Heart left ventricle (tissue), 16 donors: ENCODE results near the gene ZFP91. TPM values are rescaled to one million over a fixed set of nuclear protein-coding genes. Genes with fewer than 3 reads are reported as not detected.

Experiments used
- ATAC-seq, 4 donors: fragments of 200-7000 bp; cut with Tn5 transposase; one replicate each; pipeline ENCODE4 v1.9.1; 2020 to 2022; ENCODE audit warnings: moderate library complexity in 4 of 4, mild to moderate bottlenecking in 3 of 4, moderate number of reproducible peaks in 1 of 4
- DNase-seq, 5 donors: peaks; one replicate each; pipeline ENCODE4 v3.0.0-alpha.2; 2020
- H3K27ac ChIP-seq, 12 donors: fragments of 200-600 bp; sonication (generic) in 4 of 12; one replicate each; pipeline versions ENCODE4 v1.5.0 to v1.8.0; 2016 to 2022; ENCODE audit warnings: mild to moderate bottlenecking in 2 of 12
- H3K27me3 ChIP-seq, 9 donors: fragments of 200-600 bp; sonication (generic) in 2 of 9; one replicate each; pipeline versions ENCODE4 v1.5.1 to v1.8.0; 2016 to 2022; ENCODE audit warnings: mild to moderate bottlenecking in 3 of 9
- H3K36me3 ChIP-seq, 9 donors: fragments of 200-600 bp; sonication (generic) in 2 of 9; one replicate each; pipeline versions ENCODE4 v1.5.0 to v1.8.0; 2018 to 2022; ENCODE audit warnings: mild to moderate bottlenecking in 2 of 9
- H3K4me1 ChIP-seq, 12 donors: fragments of 200-600 bp; sonication (generic) in 4 of 12; one replicate each; pipeline versions ENCODE4 v1.5.0 to v1.8.0; 2016 to 2022; ENCODE audit warnings: mild to moderate bottlenecking in 3 of 12
- H3K4me3 ChIP-seq, 12 donors: fragments of 200-600 bp; sonication (generic) in 4 of 12; one replicate each; pipeline versions ENCODE4 v1.5.0 to v1.8.0; 2017 to 2022; ENCODE audit warnings: mild to moderate bottlenecking in 9 of 12, moderate library complexity in 4 of 12
- H3K9me3 ChIP-seq, 12 donors: fragments of 200-600 bp; sonication (generic) in 4 of 12; one replicate each; pipeline versions ENCODE4 v1.5.0 to v1.8.0; 2016 to 2022; ENCODE audit warnings: mild to moderate bottlenecking in 1 of 12
- CTCF ChIP-seq, 12 donors: fragments of 200-600 bp; sonication (generic) in 4 of 12; IDR thresholded peaks; one replicate each; pipeline versions ENCODE4 v1.5.0 to v1.8.0; 2018 to 2022; ENCODE audit warnings: antibody characterized with exemption in 12 of 12, mild to moderate bottlenecking in 5 of 12
- POLR2A ChIP-seq, 2 donors: fragments of 450-650 bp; IDR thresholded peaks; one replicate each; pipeline ENCODE4 v1.6.1; 2017; ENCODE audit warnings: antibody characterized with exemption in 2 of 2, mild to moderate bottlenecking in 2 of 2, moderate library complexity in 2 of 2
- WGBS, 4 donors: extraction: QIAGEN DNeasy Blood & Tissue Kit in 2 of 4; methylation state at CpG; one replicate each; pipeline versions ENCODE4 v1.1.5 to v1.1.7; 2013 to 2018; 5-methylcytosine and 5-hydroxymethylcytosine counted together
- intact Hi-C, 10 donors: fragments of 100-400 bp; cut with DNase I; formaldehyde crosslinking; loops; one replicate each; pipeline versions ENCODE4 v1.11.1 to v1.14.2; 2022
- polyA plus RNA-seq, 2 donors: library from polyadenylated mRNA; stranded (reverse); fragments of 200-250 nt; gene quantifications; one replicate each; pipeline ENCODE4 v1.2.3, GENCODE V29; 2013
- total RNA-seq, 9 donors: library from RNA; depleted of rRNA in 2 of 9; stranded (reverse); fragments of >200 nt in 2 of 9; fragmentation: NEBNext Ultra II Directional in 3 of 9; extraction: Animal tissue kit (Norgen Biotek cat#: 25700) in 3 of 9; gene quantifications; one replicate each; pipeline versions ENCODE4 v1.1.0 to v1.2.4, GENCODE V29; 2016 to 2023
- donor health status: ischemic (EF 13 %, LVEDD 7.1; RV severe dilation, severe dysfunction).
- donor health status: healthy with polysubstance abuse.
- donor health status: DM: no; HTN: yes; CAD: no.
- donor health status: DM: no; HTN: no; CAD: no.
- donor health status: ischemic (EF 25% LVEDD 6.9; RV normal size, moderate dysfunction).
- donor health status: ischemic (EF 25% LVEDD 5.7; RV mildly dilated, moderate dysfunction).
- donor health status: healthy.
- donor health status: DM: yes; HTN: yes; CAD: no.
- donor health status: ischemic (EF 35%, LVEDD 5.7; RV mildly dilated, moderate dysfunction).
- donor health status: nonischemic (EF 11% LVEDD 7.7; RV severe dilation, severe dysfunction).
- donor health status: DM: yes; HTN: yes; CAD: no.
- donor health status: PGD.
- donor health status: ischemic (EF 29% LVEDD 5.4; RV normal size, mild dysfunction).
- donor health status: nonischemic (EF 23%, LVEDD 6.1; RV moderate dilation, normal function).

ZFP91 gene
- total and polyA plus RNA-seq, 11 donors, result 11.2 to 67.0 (median 60.6) TPM

GRCh38 chr11:58592760-58593472, 14.1 kb downstream of the ZFP91 start:
- ATAC-seq, result peak in 3 of 4 donors; percentile 34 to 47 (median 36)
- peaks cover 0 to 28% (median 5%) of the 10 kb centered on the region in 9 donors for H3K36me3 ChIP-seq
- no peak overlapping the region for H3K4me3 ChIP-seq
- H3K4me1 ChIP-seq, result peaks cover 0 to 33% (median 24%) of the 10 kb centered on the region in 12 donors
- 75 to 84% (median 75%) methylated on average over 5 of the region's 5 CpGs for WGBS, 4 donors
- H3K27me3 ChIP-seq, result no peaks in the 10 kb centered on the region
- no peak for DNase-seq
- intact Hi-C loops, result no loop called here
- TF ChIP-seq CTCF (IDR thresholded peaks at IDR 0.05) (no peak), POLR2A (IDR thresholded peaks at IDR 0.05) (no peak)
- no peak overlapping the region for H3K27ac ChIP-seq
- H3K9me3 ChIP-seq, result no peaks in the 10 kb centered on the region

- peaks cover 0 to 28% (median 0%) of the 10 kb centered on the region in 9 donors for H3K36me3 ChIP-seq
- TF ChIP-seq CTCF (IDR thresholded peaks at IDR 0.05) (no peak), POLR2A (IDR thresholded peaks at IDR 0.05) (no peak)
- H3K27ac ChIP-seq, result no peak overlapping the region
- no peaks in the 10 kb centered on the region for H3K27me3 ChIP-seq
- WGBS, 4 donors, result 73 to 78% (median 77%) methylated on average over 4 of the region's 4 CpGs
- DNase-seq (no peak), ATAC-seq (no peak)
- peaks cover 0 to 35% (median 21%) of the 10 kb centered on the region in 12 donors for H3K4me1 ChIP-seq
- no peak overlapping the region for H3K4me3 ChIP-seq
- intact Hi-C loops, result no loop called here
- no peaks in the 10 kb centered on the region for H3K9me3 ChIP-seq
These were observed 16.0 kb downstream of the ZFP91 start for GRCh38 chr11:58594826-58595225.

DNA sequence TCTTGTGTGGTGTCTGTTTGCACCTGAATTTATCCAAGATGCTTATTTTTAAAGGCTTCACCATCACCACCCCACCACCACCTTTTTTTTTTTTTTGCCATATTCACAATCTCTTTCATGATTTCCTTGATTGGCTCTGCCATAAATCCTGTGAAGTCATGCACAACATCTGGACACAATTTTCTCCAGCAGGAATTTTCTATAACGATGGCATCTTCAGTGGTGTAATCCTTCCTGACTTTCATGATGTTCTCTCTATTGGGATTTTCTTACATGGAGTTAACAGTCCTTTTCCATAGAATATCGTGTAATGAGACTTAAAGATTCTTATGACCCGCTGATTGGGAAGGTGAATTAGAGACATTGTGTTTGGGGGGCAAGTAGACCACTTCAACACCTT, 17.8 kb downstream of the ZFP91 start:
- Histone ChIP-seq H3K4me3 (no peak overlapping the region), H3K4me1 (peaks cover 0 to 47% (median 28%) of the 10 kb centered on the region in 12 donors), H3K9me3 (no peaks in the 10 kb centered on the region), H3K27me3 (no peaks in the 10 kb centered on the region), H3K27ac (no peak overlapping the region), H3K36me3 (peaks cover 0 to 28% (median 0%) of the 10 kb centered on the region in 9 donors)
- 86 to 95% (median 89%) methylated on average over 3 of the region's 3 CpGs for WGBS, 4 donors
- TF ChIP-seq CTCF (IDR thresholded peaks at IDR 0.05), result no peak
- TF ChIP-seq POLR2A (IDR thresholded peaks at IDR 0.05), result no peak
- no peak for ATAC-seq
- no peak for DNase-seq
- intact Hi-C loops, result no loop called here

DNA sequence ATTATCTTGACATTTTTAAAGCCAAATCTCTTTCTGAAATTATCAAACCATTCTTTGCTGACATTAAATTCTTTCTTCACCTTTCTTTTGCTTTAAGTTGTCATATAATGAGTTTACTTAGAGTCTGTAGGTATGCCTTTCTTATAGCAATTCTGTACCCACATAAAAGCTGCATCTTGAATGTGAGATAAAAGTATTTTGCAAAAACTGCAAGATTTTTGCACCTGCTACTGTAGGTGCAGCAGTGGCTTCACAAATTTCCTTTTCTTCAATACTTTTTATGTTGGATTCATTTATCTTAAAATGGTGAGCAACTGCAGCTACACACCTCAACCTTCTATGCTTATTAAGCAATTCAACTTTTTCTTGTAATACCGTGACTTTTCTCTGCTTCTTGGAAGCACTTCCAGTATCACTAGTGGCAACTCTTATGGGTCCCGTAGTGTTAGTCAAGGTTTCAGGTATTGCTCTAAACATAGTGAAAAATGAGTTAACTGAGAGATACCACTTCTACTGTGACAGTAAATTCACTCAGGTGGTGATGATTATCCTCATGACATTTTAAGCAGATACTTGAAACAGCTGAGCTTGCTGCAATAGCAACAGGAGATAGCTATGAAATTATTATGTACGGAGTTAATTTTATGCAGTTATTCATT, 18.8 kb downstream of the ZFP91 start:
- no peaks in the 10 kb centered on the region for H3K27me3 ChIP-seq
- DNase-seq (no peak), ATAC-seq (no peak)
- no peaks in the 10 kb centered on the region for H3K9me3 ChIP-seq
- no peak overlapping the region for H3K27ac ChIP-seq
- peaks cover 0 to 23% (median 0%) of the 10 kb centered on the region in 9 donors for H3K36me3 ChIP-seq
- 57 to 77% (median 66%) methylated on average over 3 of the region's 3 CpGs for WGBS, 4 donors
- TF ChIP-seq CTCF (IDR thresholded peaks at IDR 0.05) (no peak), POLR2A (IDR thresholded peaks at IDR 0.05) (no peak)
- no peak overlapping the region for H3K4me3 ChIP-seq
- intact Hi-C loops, result no loop called here
- H3K4me1 ChIP-seq, result peaks cover 0 to 47% (median 27%) of the 10 kb centered on the region in 12 donors
